ENCODE results near the gene COX7C. TPM values are rescaled to one million over a fixed set of nuclear protein-coding genes. Genes with fewer than 3 reads are reported as not detected.
"Not testable (repeated sequence)": the region's sequence is repeated elsewhere in the genome, so short reads cannot be mapped to it uniquely, and the experiment has no call there.

Gene COX7C
- total and polyA plus RNA-seq, 2 experiments from 2014 or later: 145 to 424 TPM

- Histone ChIP-seq H3K36me3 (ENCODE audit: low read depth) (no peaks in the 10 kb centered on the region), H3K4me1 (ENCODE audit: insufficient read depth) (no peaks in the 10 kb centered on the region), H3K27ac (no peak overlapping the region), H3K9me2 (ENCODE audit: insufficient read depth) (no peaks in the 10 kb centered on the region), H3K4me3 (no peak overlapping the region), H2AFZ (no peak overlapping the region), H3K9me3 (ENCODE audit: low read depth) (no peaks in the 10 kb centered on the region), H4K20me1 (ENCODE audit: insufficient read depth) (no peaks in the 10 kb centered on the region), H3K9ac (no peak overlapping the region), H3K79me2 (ENCODE audit: insufficient read depth) (no peaks in the 10 kb centered on the region), H3K4me2 (ENCODE audit: unreplicated experiment) (no peak overlapping the region), H3K27me3 (replicated peaks; ENCODE audit: insufficient read depth) (no peaks in the 10 kb centered on the region), H3F3A (ENCODE audit: insufficient read depth) (no peaks in the 10 kb centered on the region)
- in situ Hi-C loops (cut with MboI): no loop called here
- TF ChIP-seq EZH2phosphoT487 (IDR thresholded peaks at IDR 0.05; ENCODE audit: insufficient read depth, low read depth) (no peak), EZH2 (IDR thresholded peaks at IDR 0.05; ENCODE audit: insufficient read depth, poor library complexity, severe bottlenecking) (no peak)
- DNase-seq: no peak
- 20 to 28% methylated on average over 3 of the region's 3 CpGs for WGBS, 2 experiments (ENCODE audit: low coverage in 1 of 2, low lambda C conversion rate in 2 of 2, missing lambda C conversion rate in 2 of 2)
Measured at GRCh38 chr5:86649832-86650505, 32.2 kb downstream of the COX7C start.

GRCh38 chr5:86660771-86661170 is 43.0 kb downstream of the COX7C start:
- H3K4me1 ChIP-seq (ENCODE audit: insufficient read depth); DNase-seq; H3K27ac ChIP-seq; H3K4me2 ChIP-seq (ENCODE audit: unreplicated experiment); H3K9me2 ChIP-seq (ENCODE audit: insufficient read depth); H3K9me3 ChIP-seq (ENCODE audit: low read depth); H3K79me2 ChIP-seq (ENCODE audit: insufficient read depth); H3K4me3 ChIP-seq; H3K27me3 ChIP-seq (replicated peaks; ENCODE audit: insufficient read depth); H4K20me1 ChIP-seq (ENCODE audit: insufficient read depth); in situ Hi-C loops (cut with MboI); H3F3A ChIP-seq (ENCODE audit: insufficient read depth); H3K9ac ChIP-seq; H2AFZ ChIP-seq; H3K36me3 ChIP-seq (ENCODE audit: low read depth): not testable (repeated sequence)
- WGBS, 2 experiments (ENCODE audit: low coverage in 1 of 2, low lambda C conversion rate in 2 of 2, missing lambda C conversion rate in 2 of 2): 17 to 28% methylated on average over 2 of the region's 2 CpGs

DNA sequence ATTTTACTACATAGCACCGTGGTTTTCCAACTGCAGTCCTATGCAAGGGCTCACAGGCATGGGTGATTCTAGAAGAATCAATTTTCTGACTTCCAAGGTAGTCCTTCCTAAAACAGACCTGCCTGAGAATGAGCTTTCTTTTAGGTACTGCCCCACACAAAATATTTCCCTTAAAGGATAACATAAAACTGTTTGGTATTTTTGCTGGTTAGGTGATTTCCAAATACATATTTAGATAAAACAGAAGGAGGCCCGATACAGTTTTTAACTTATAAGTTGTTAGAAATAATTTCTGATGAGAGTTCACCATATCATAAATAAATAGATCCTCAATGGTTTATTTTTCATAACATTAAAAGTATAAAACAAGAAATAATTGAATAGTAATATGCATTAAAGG is 46.4 kb downstream of the COX7C start:
- Histone ChIP-seq H3K9ac (no peak overlapping the region), H4K20me1 (ENCODE audit: insufficient read depth) (no peaks in the 10 kb centered on the region), H3K79me2 (ENCODE audit: insufficient read depth) (no peaks in the 10 kb centered on the region), H3K27me3 (replicated peaks; ENCODE audit: insufficient read depth) (no peaks in the 10 kb centered on the region), H3K27ac (no peak overlapping the region), H3K36me3 (ENCODE audit: low read depth) (no peaks in the 10 kb centered on the region), H3K4me1 (ENCODE audit: insufficient read depth) (no peaks in the 10 kb centered on the region), H3K4me3 (no peak overlapping the region), H2AFZ (no peak overlapping the region), H3K4me2 (ENCODE audit: unreplicated experiment) (no peak overlapping the region), H3F3A (ENCODE audit: insufficient read depth) (no peaks in the 10 kb centered on the region), H3K9me3 (ENCODE audit: low read depth) (no peaks in the 10 kb centered on the region), H3K9me2 (ENCODE audit: insufficient read depth) (no peaks in the 10 kb centered on the region)
- in situ Hi-C loops (cut with MboI): no loop called here
- DNase-seq: no peak
- TF ChIP-seq EZH2phosphoT487 (IDR thresholded peaks at IDR 0.05; ENCODE audit: insufficient read depth, low read depth) (no peak), EZH2 (IDR thresholded peaks at IDR 0.05; ENCODE audit: insufficient read depth, poor library complexity, severe bottlenecking) (no peak)
- WGBS, 2 experiments (ENCODE audit: low coverage in 1 of 2, low lambda C conversion rate in 2 of 2, missing lambda C conversion rate in 2 of 2): 22 to 23% methylated on average over 2 of the region's 2 CpGs

GRCh38 chr5:86665984-86666760 is 48.4 kb downstream of the COX7C start:
- H3K9ac ChIP-seq: no peak overlapping the region
- no peaks in the 10 kb centered on the region for H3K9me3 ChIP-seq (ENCODE audit: low read depth)
- peak overlapping the region; percentile 58; the same call in 1 of the 2 replicates for H2AFZ ChIP-seq
- no peak for TF ChIP-seq EZH2phosphoT487 (IDR thresholded peaks at IDR 0.05; ENCODE audit: insufficient read depth, low read depth)
- TF ChIP-seq EZH2 (IDR thresholded peaks at IDR 0.05; ENCODE audit: insufficient read depth, poor library complexity, severe bottlenecking): no peak
- WGBS, 2 experiments (ENCODE audit: low coverage in 1 of 2, low lambda C conversion rate in 2 of 2, missing lambda C conversion rate in 2 of 2): 5 to 9% methylated on average over 13 of the region's 13 CpGs
- in situ Hi-C loops (cut with MboI): no loop called here
- H3K9me2 ChIP-seq (ENCODE audit: insufficient read depth): no peaks in the 10 kb centered on the region
- no peaks in the 10 kb centered on the region for H3K27me3 ChIP-seq (replicated peaks; ENCODE audit: insufficient read depth)
- H3K4me3 ChIP-seq: no peak overlapping the region
- H3K79me2 ChIP-seq (ENCODE audit: insufficient read depth): no peaks in the 10 kb centered on the region
- DNase-seq: no peak
- H3K4me1 ChIP-seq (ENCODE audit: insufficient read depth): no peaks in the 10 kb centered on the region
- no peak overlapping the region for H3K27ac ChIP-seq
- no peaks in the 10 kb centered on the region for H3F3A ChIP-seq (ENCODE audit: insufficient read depth)
- H3K4me2 ChIP-seq (ENCODE audit: unreplicated experiment): no peak overlapping the region
- no peaks in the 10 kb centered on the region for H3K36me3 ChIP-seq (ENCODE audit: low read depth)
- H4K20me1 ChIP-seq (ENCODE audit: insufficient read depth): no peaks in the 10 kb centered on the region

Data from GM23248 (cell line).